Aorta (tissue), 5 donors: ENCODE measurements around the gene ARHGEF26. TPM values are rescaled to one million over a fixed set of nuclear protein-coding genes. Genes with fewer than 3 reads are reported as not detected.
A peak's percentile ranks its signal among the peaks of the same experiment; 100 is the strongest.

Experiments used
- ATAC-seq: fragments of 200-7000 bp; cut with Tn5 transposase; one replicate; pipeline ENCODE4 v1.9.1; 2022; ENCODE audit warnings: moderate library complexity; ENCODE audit not compliant: low FRiP score
- DNase-seq, 2 donors: peaks; one replicate each; pipeline ENCODE4 v3.0.0-alpha.2; 2020
- H3K27ac ChIP-seq, 2 donors: one replicate each; pipeline ENCODE4 v1.5.1; 2013; ENCODE audit warnings: low read length in 2 of 2, mild to moderate bottlenecking in 2 of 2, moderate library complexity in 2 of 2, control low read depth in 1 of 2, inconsistent platforms in 1 of 2, low read depth in 1 of 2
- H3K27me3 ChIP-seq, 2 donors: one replicate each; pipeline ENCODE4 v1.6.1; 2013; ENCODE audit warnings: control low read depth in 1 of 2, low read length in 1 of 2, mild to moderate bottlenecking in 1 of 2, moderate library complexity in 1 of 2; ENCODE audit not compliant: insufficient read depth in 2 of 2, control insufficient read depth in 1 of 2
- H3K36me3 ChIP-seq, 2 donors: one replicate each; pipeline ENCODE4 v1.6.1; 2013; ENCODE audit warnings: control low read depth in 1 of 2, low read length in 1 of 2, mild to moderate bottlenecking in 1 of 2; ENCODE audit not compliant: insufficient read depth in 2 of 2, control insufficient read depth in 1 of 2
- H3K4me1 ChIP-seq, 2 donors: one replicate each; pipeline ENCODE4 v1.6.1; 2013; ENCODE audit warnings: low read length in 2 of 2, control low read depth in 1 of 2, mild to moderate bottlenecking in 1 of 2, moderate library complexity in 1 of 2; ENCODE audit not compliant: insufficient read depth in 2 of 2, control insufficient read depth in 1 of 2
- H3K4me3 ChIP-seq, 2 donors: one replicate each; pipeline ENCODE4 v1.5.1; 2013; ENCODE audit warnings: low read length in 2 of 2, control low read depth in 1 of 2, mild to moderate bottlenecking in 1 of 2
- H3K9me3 ChIP-seq: one replicate; pipeline ENCODE4 v1.6.1; 2013; ENCODE audit warnings: mild to moderate bottlenecking, low read length; ENCODE audit not compliant: control insufficient read depth
- WGBS, 2 donors: extraction: QIAGEN DNeasy Blood & Tissue Kit; methylation state at CpG; one replicate each; pipeline ENCODE4 v1.1.7; 2013; 5-methylcytosine and 5-hydroxymethylcytosine counted together
- intact Hi-C, 2 donors: fragments of 100-400 bp; cut with DNase I; formaldehyde crosslinking; loops; one replicate each; pipeline versions ENCODE4 v1.14.2 to v1.15.0; 2022
- polyA plus RNA-seq, 2 donors: library from polyadenylated mRNA; stranded (reverse); fragments of 200-250 nt; gene quantifications; one replicate each; pipeline ENCODE4 v1.2.3, GENCODE V29; 2013
- total RNA-seq, 2 donors: library from RNA; stranded (reverse); fragmentation: NEBNext Ultra II Directional; extraction: Animal tissue kit (Norgen Biotek cat#: 25700); gene quantifications; one replicate each; pipeline ENCODE4 v1.2.1, GENCODE V29; 2021
- donor health status: healthy with polysubstance abuse.
- donor health status: Bipolar disorder and iron deficiency.
- donor health status: DM: no; HTN: no; CAD: no.
- donor health status: DM: no; HTN: no; CAD: no.
- donor health status: DM: yes; HTN: yes; CAD: no.

ARHGEF26 gene
- total and polyA plus RNA-seq, 4 donors: 16.4 to 31.5 (median 25.7) TPM

GRCh38 chr3:154122912-154123559 is 1.8 kb downstream of the ARHGEF26 start:
- Histone ChIP-seq H3K4me3 (peak overlapping the region; percentile 59 to 80), H3K4me1 (peaks cover 4 to 5% of the 10 kb centered on the region in 2 donors), H3K9me3 (no peaks in the 10 kb centered on the region), H3K36me3 (no peaks in the 10 kb centered on the region), H3K27ac (peak overlapping the region; percentile 12 to 39), H3K27me3 (no peaks in the 10 kb centered on the region)
- ATAC-seq: peak; percentile 11
- WGBS, 2 donors: 2 to 5% methylated on average over 12 of the region's 12 CpGs
- intact Hi-C loops: loop anchor here (5.0 kb wide), 3 partner anchors 59 to 129 kb away; no protein-coding TSS in a partner anchor
- no peak for DNase-seq

- WGBS, 2 donors: 31 to 34% methylated on average over 3 of the region's 3 CpGs
Observed at GRCh38 chr3:154123906-154124305, 2.7 kb downstream of the ARHGEF26 start.

GRCh38 chr3:154125378-154126030 is 4.3 kb downstream of the ARHGEF26 start:
- peak overlapping the region in 1 of 2 donors; percentile 36 for H3K4me3 ChIP-seq
- intact Hi-C loops: no loop called here

More at GRCh38 chr3:154123906-154124305, 2.7 kb downstream of the ARHGEF26 start:
- ATAC-seq: no peak
- H3K4me1 ChIP-seq: peaks cover 4 to 5% of the 10 kb centered on the region in 2 donors
- intact Hi-C loops: loop anchor here (5.0 kb wide), 3 partner anchors 58 to 128 kb away; no protein-coding TSS in a partner anchor
- H3K27ac ChIP-seq: no peak overlapping the region
- peak overlapping the region; percentile 59 to 80 for H3K4me3 ChIP-seq
- no peaks in the 10 kb centered on the region for H3K27me3 ChIP-seq
- H3K36me3 ChIP-seq: no peaks in the 10 kb centered on the region
- no peak for DNase-seq
- no peaks in the 10 kb centered on the region for H3K9me3 ChIP-seq

GRCh38 chr3:154126651-154127050 is 5.5 kb downstream of the ARHGEF26 start:
- H3K27me3 ChIP-seq: no peaks in the 10 kb centered on the region
- H3K4me1 ChIP-seq: peaks cover 5 to 6% of the 10 kb centered on the region in 2 donors
- intact Hi-C loops: no loop called here
- no peak overlapping the region for H3K4me3 ChIP-seq
- WGBS, 2 donors: 94 to 95% methylated on average over 2 of the region's 2 CpGs
- H3K27ac ChIP-seq: no peak overlapping the region
- ATAC-seq (no peak), DNase-seq (no peak)
- no peaks in the 10 kb centered on the region for H3K36me3 ChIP-seq
- no peaks in the 10 kb centered on the region for H3K9me3 ChIP-seq

More at GRCh38 chr3:154125378-154126030, 4.3 kb downstream of the ARHGEF26 start:
- Histone ChIP-seq H3K4me1 (peaks cover 4 to 5% of the 10 kb centered on the region in 2 donors), H3K9me3 (no peaks in the 10 kb centered on the region), H3K27me3 (no peaks in the 10 kb centered on the region), H3K27ac (no peak overlapping the region), H3K36me3 (no peaks in the 10 kb centered on the region)
- DNase-seq (no peak), ATAC-seq (no peak)
- 80 to 85% methylated on average over 2 of the region's 2 CpGs for WGBS, 2 donors

GRCh38 chr3:154129625-154130024 is 8.4 kb downstream of the ARHGEF26 start:
- DNase-seq: no peak
- intact Hi-C loops: no loop called here
- H3K27me3 ChIP-seq: no peaks in the 10 kb centered on the region
- ATAC-seq: no peak
- H3K36me3 ChIP-seq: no peaks in the 10 kb centered on the region
- H3K27ac ChIP-seq: no peak overlapping the region
- peaks cover 5 to 6% of the 10 kb centered on the region in 2 donors for H3K4me1 ChIP-seq
- no peaks in the 10 kb centered on the region for H3K9me3 ChIP-seq
- WGBS, 2 donors: 87 to 93% methylated on average over 4 of the region's 4 CpGs
- no peak overlapping the region for H3K4me3 ChIP-seq

GRCh38 chr3:154130540-154130939 is 9.3 kb downstream of the ARHGEF26 start:
- WGBS, 2 donors: 61 to 64% methylated on average over 3 of the region's 3 CpGs
- DNase-seq (no peak), ATAC-seq (no peak)
- peaks cover 6 to 9% of the 10 kb centered on the region in 2 donors for H3K4me1 ChIP-seq
- intact Hi-C loops: no loop called here
- H3K4me3 ChIP-seq: no peak overlapping the region
- H3K27me3 ChIP-seq: no peaks in the 10 kb centered on the region
- H3K36me3 ChIP-seq: no peaks in the 10 kb centered on the region
- H3K27ac ChIP-seq: no peak overlapping the region
- no peaks in the 10 kb centered on the region for H3K9me3 ChIP-seq

- Histone ChIP-seq H3K36me3 (no peaks in the 10 kb centered on the region), H3K9me3 (no peaks in the 10 kb centered on the region), H3K27me3 (no peaks in the 10 kb centered on the region), H3K27ac (no peak overlapping the region), H3K4me3 (no peak overlapping the region), H3K4me1 (peaks cover 3 to 8% of the 10 kb centered on the region in 2 donors)
- intact Hi-C loops: no loop called here
- no peak for ATAC-seq
- 39 to 45% methylated on average over 1 of the region's 1 CpG for WGBS, 2 donors
- no peak for DNase-seq
Observed at GRCh38 chr3:154131830-154132229, 10.6 kb downstream of the ARHGEF26 start.

GRCh38 chr3:154132777-154133375 is 11.7 kb downstream of the ARHGEF26 start:
- no peak overlapping the region for H3K4me3 ChIP-seq
- WGBS, 2 donors: 92 to 95% methylated on average over 6 of the region's 6 CpGs
- no peak overlapping the region for H3K27ac ChIP-seq
- intact Hi-C loops: no loop called here
- no peaks in the 10 kb centered on the region for H3K27me3 ChIP-seq
- no peaks in the 10 kb centered on the region for H3K36me3 ChIP-seq
- peaks cover 3 to 10% of the 10 kb centered on the region in 2 donors for H3K4me1 ChIP-seq
- DNase-seq: no peak
- no peaks in the 10 kb centered on the region for H3K9me3 ChIP-seq
- no peak for ATAC-seq
